IMR-90 (cell line): Measurements from ENCODE around the gene IGSF3. TPM values are rescaled to one million over a fixed set of nuclear protein-coding genes. Genes with fewer than 3 reads are reported as not detected.

Experiments used
- ATAC-seq: fragments of 200-7000 bp; cut with Tn5 transposase; 2 replicates; pipeline ENCODE4 v1.9.1; 2020; ENCODE audit warnings: low read depth, mild to moderate bottlenecking, moderate library complexity
- BruUV-seq: library from RNA; stranded (reverse); fragments of 400-500 nt; replicated peaks from 2 replicates; lab custom pipeline; 2021; lab: Mats Ljungman, UMichigan
- CTCF ChIA-PET: fragments of 300-600 bp; formaldehyde crosslinking; extraction: SDS; loops from one replicate; lab custom pipeline; 2021; ENCODE audit warnings: antibody characterized with exemption; lab: Yijun Ruan, JAX
- POLR2A ChIA-PET: fragments of 300-600 bp; sonication (Branson Sonifier 250); formaldehyde crosslinking; loops from one replicate; lab custom pipeline; 2022; ENCODE audit warnings: antibody characterized with exemption; ENCODE audit not compliant: unreplicated experiment; lab: Charles Lee
- DNase-seq: peaks from one replicate; pipeline ENCODE4 v3.0.0; 2013
- H2AFZ ChIP-seq: replicated peaks from 2 replicates; pipeline ENCODE3; 2013; ENCODE audit warnings: low read length, mild to moderate bottlenecking; ENCODE audit not compliant: poor library complexity
- H2AK5ac ChIP-seq: 2 replicates; pipeline ENCODE4 v1.6.1; 2013; ENCODE audit warnings: low read depth, low read length, inconsistent platforms
- H2AK9ac ChIP-seq: replicated peaks from 2 replicates; pipeline ENCODE3; 2013; ENCODE audit warnings: mild to moderate bottlenecking, low read depth, low read length, moderate library complexity; ENCODE audit not compliant: poor library complexity
- H2BK120ac ChIP-seq: 2 replicates; pipeline ENCODE4 v1.6.1; 2013; ENCODE audit warnings: low read depth, low read length, inconsistent platforms
- H2BK15ac ChIP-seq: 3 replicates; pipeline ENCODE4 v1.6.1; 2013; ENCODE audit warnings: low read depth, low read length, inconsistent platforms
- H2BK20ac ChIP-seq: 2 replicates; pipeline ENCODE4 v1.6.1; 2013; ENCODE audit warnings: low read depth, mild to moderate bottlenecking, inconsistent platforms, low read length, moderate library complexity
- H2BK5ac ChIP-seq: 2 replicates; pipeline ENCODE4 v1.6.1; 2013; ENCODE audit warnings: mild to moderate bottlenecking, low read depth, low read length, inconsistent platforms; ENCODE audit not compliant: poor library complexity, severe bottlenecking
- H3K14ac ChIP-seq: replicated peaks from 2 replicates; pipeline ENCODE4 v1.6.1; 2013; ENCODE audit warnings: low read depth, low read length, inconsistent platforms
- H3K18ac ChIP-seq: 2 replicates; pipeline ENCODE4 v1.6.1; 2013; ENCODE audit warnings: low read depth, low read length, control low read depth
- H3K23ac ChIP-seq: 2 replicates; pipeline ENCODE4 v1.6.1; 2013; ENCODE audit warnings: low read depth, low read length, inconsistent platforms
- H3K27ac ChIP-seq: 2 replicates; pipeline ENCODE4 v1.5.1; 2013; ENCODE audit warnings: mild to moderate bottlenecking, control low read depth, low read length; ENCODE audit not compliant: insufficient read depth
- H3K27me3 ChIP-seq: 2 replicates; pipeline ENCODE4 v1.6.1; 2013; ENCODE audit warnings: low read length; ENCODE audit not compliant: control insufficient read depth, insufficient read depth
- H3K36me3 ChIP-seq: 2 replicates; pipeline ENCODE4 v1.6.1; 2013; ENCODE audit warnings: low read length, mixed read lengths; ENCODE audit not compliant: control insufficient read depth, insufficient read depth
- H3K4ac ChIP-seq: 2 replicates; pipeline ENCODE4 v1.6.1; 2013; ENCODE audit warnings: low read depth, low read length, inconsistent platforms
- H3K4me1 ChIP-seq: 2 replicates; pipeline ENCODE4 v1.6.1; 2013; ENCODE audit warnings: low read length, mixed read lengths; ENCODE audit not compliant: control insufficient read depth, insufficient read depth
- H3K4me2 ChIP-seq: 2 replicates; pipeline ENCODE4 v1.6.1; 2013; ENCODE audit warnings: low read depth, mild to moderate bottlenecking, control low read depth, low read length, moderate library complexity
- H3K4me3 ChIP-seq: 2 replicates; pipeline ENCODE4 v1.5.1; 2013; ENCODE audit warnings: low read depth, mild to moderate bottlenecking, control low read depth, low read length, moderate library complexity; ENCODE audit not compliant: insufficient read depth
- H3K56ac ChIP-seq: 2 replicates; pipeline ENCODE4 v1.6.1; 2013; ENCODE audit warnings: low read length, inconsistent platforms; ENCODE audit not compliant: insufficient read depth; ENCODE audit errors: extremely low read depth
- H3K79me1 ChIP-seq, 2 experiments: 2 replicates each; pipeline ENCODE4 v1.6.1; 2013; ENCODE audit warnings: low read length in 2 of 2, inconsistent platforms in 1 of 2, low read depth in 1 of 2
- H3K9ac ChIP-seq: 2 replicates; pipeline ENCODE4 v1.6.1; 2013; ENCODE audit warnings: low read depth, low read length, control low read depth
- H3K9me1 ChIP-seq: 2 replicates; pipeline ENCODE4 v1.6.1; 2013; ENCODE audit warnings: low read length, inconsistent platforms; ENCODE audit not compliant: insufficient read depth
- H3K9me3 ChIP-seq: 2 replicates; pipeline ENCODE4 v1.6.1; 2013; ENCODE audit warnings: low read length; ENCODE audit not compliant: control insufficient read depth, insufficient read depth
- H4K20me1 ChIP-seq: 2 replicates; pipeline ENCODE4 v1.6.1; 2013; ENCODE audit warnings: low read length, inconsistent platforms; ENCODE audit not compliant: insufficient read depth
- H4K5ac ChIP-seq: 2 replicates; pipeline ENCODE4 v1.6.1; 2013; ENCODE audit warnings: mild to moderate bottlenecking, low read depth, low read length, control low read depth
- H4K8ac ChIP-seq, 2 experiments: 2 replicates each; pipeline ENCODE4 v1.6.1; 2013; ENCODE audit warnings: low read depth in 2 of 2, low read length in 2 of 2, control low read depth in 1 of 2, inconsistent platforms in 1 of 2
- H4K91ac ChIP-seq: 2 replicates; pipeline ENCODE4 v1.6.1; 2013; ENCODE audit warnings: low read depth, low read length, inconsistent platforms; ENCODE audit not compliant: insufficient read depth
- MAZ ChIP-seq: IDR thresholded peaks from 2 replicates; pipeline ENCODE4 v1.6.1; 2012; ENCODE audit warnings: low read depth, mild to moderate bottlenecking, low read length, improper control_type of control experiment, moderate library complexity, borderline replicate concordance
- RCOR1 ChIP-seq: IDR thresholded peaks from 2 replicates; pipeline ENCODE4 v1.6.1; 2012; ENCODE audit warnings: mild to moderate bottlenecking, low read length, improper control_type of control experiment; ENCODE audit not compliant: insufficient replicate concordance
- RFX5 ChIP-seq: IDR thresholded peaks from 2 replicates; pipeline ENCODE4 v1.8.0; 2012; ENCODE audit warnings: low read depth, mild to moderate bottlenecking, low read length, moderate library complexity
- SMC3 ChIP-seq: fragments of 150-350 bp; IDR thresholded peaks from 2 replicates; pipeline ENCODE4 v1.6.1; 2016; ENCODE audit warnings: low read depth, mild to moderate bottlenecking, antibody characterized with exemption, low read length, moderate library complexity
- WGBS, 2 experiments: methylation state at CpG; one replicate each; pipeline versions ENCODE4 v1.1.5 to v1.1.7; 2013; ENCODE audit warnings: missing lambda C conversion rate in 2 of 2; ENCODE audit not compliant: insufficient read length in 1 of 2; ENCODE audit errors: extremely low coverage in 2 of 2; 5-methylcytosine and 5-hydroxymethylcytosine counted together
- dilution Hi-C: fragments of 300-500 bp; cut with HindIII; formaldehyde crosslinking; loops from one replicate; pipeline ENCODE4 v1.14.3; 2018; ENCODE audit warnings: low sequenced_read_pairs; ENCODE audit not compliant: unreplicated experiment
- in situ Hi-C: fragments of 300-500 bp; cut with MboI; formaldehyde crosslinking; loops from 3 replicates; pipeline ENCODE4 v1.14.3; 2019; ENCODE audit warnings: low sequenced_read_pairs, inconsistent platforms, mixed read lengths
- intact Hi-C: fragments of 100-400 bp; cut with micrococcal nuclease; formaldehyde crosslinking; loops from 2 replicates; pipeline ENCODE4 v1.10.0; 2022
- polyA plus RNA-seq, 3 experiments: library from polyadenylated mRNA; depleted of rRNA; stranded (reverse); fragments of >200 nt; gene quantifications; 2 replicates each; pipeline ENCODE4 v1.2.3, GENCODE V29; 2012; ENCODE audit warnings: low replicate concordance in 1 of 3
- total RNA-seq: library from RNA; depleted of rRNA; stranded (reverse); fragments of >200 nt; gene quantifications from 2 replicates; pipeline ENCODE4 v1.2.3, GENCODE V29; 2012

IGSF3 gene
- total and polyA plus RNA-seq, 2 of the 4 experiments (the other 2 are of a cell fraction): under 0.01 to 0.02 TPM

GRCh38 chr1:116717318-116717717 lies 49.8 kb upstream of the IGSF3 start:
- Histone ChIP-seq H3K9me3 (no peaks in the 10 kb centered on the region), H3K18ac (no peak overlapping the region), H3K56ac (no peak overlapping the region), H2BK20ac (no peak overlapping the region), H4K91ac (no peak overlapping the region), H3K27ac (no peak overlapping the region), H3K27me3 (no peaks in the 10 kb centered on the region), H3K36me3 (no peaks in the 10 kb centered on the region), H2AFZ (no peak overlapping the region), H3K9ac (no peak overlapping the region), H3K79me1 (no peaks in the 10 kb centered on the region), H2AK5ac (no peak overlapping the region), H4K20me1 (no peaks in the 10 kb centered on the region), H3K4ac (no peak overlapping the region), H3K14ac (no peak overlapping the region), H3K4me2 (no peak overlapping the region), H2AK9ac (no peak overlapping the region), H3K23ac (no peak overlapping the region), H4K8ac (no peak overlapping the region), H3K4me1 (no peaks in the 10 kb centered on the region), H3K9me1 (no peaks in the 10 kb centered on the region), H2BK15ac (no peak overlapping the region), H4K5ac (no peak overlapping the region), H2BK5ac (no peak overlapping the region), H2BK120ac (no peak overlapping the region), H3K4me3 (no peak overlapping the region)
- intact Hi-C loops (no loop called here), in situ Hi-C loops (no loop called here), dilution Hi-C loops (no loop called here)
- 50% methylated on average over 1 of the region's 3 CpGs; no CpG with 5 or more reads in 1 of the 2 experiments for WGBS, 2 experiments
- TF ChIP-seq RFX5 (no peak), MAZ (no peak), SMC3 (no peak), RCOR1 (no peak)
- ATAC-seq (no peak), DNase-seq (no peak)
- POLR2A ChIA-PET: no interaction called here
- BruUV-seq: no TSS peak
- CTCF ChIA-PET: no interaction called here
